Liver (tissue), 3 donors: ENCODE results near the gene RSPH6A.

ENCODE experiments used
- CTCF ChIP-seq: fragments of 150-350 bp; IDR thresholded peaks from 2 replicates; pipeline ENCODE4 v1.5.1; 2017; ENCODE audit warnings: improper control_type of control experiment, low read depth, low read length; ENCODE audit not compliant: missing input control
- GABPA ChIP-seq, 2 donors: IDR thresholded peaks in 1 of 2; conservative IDR thresholded peaks in 1 of 2; 2 replicates each; pipeline ENCODE4 v1.6.1; 2016; ENCODE audit warnings: antibody characterized with exemption in 2 of 2, mild to moderate bottlenecking in 1 of 2, moderate library complexity in 1 of 2
- REST ChIP-seq: IDR thresholded peaks from 2 replicates; pipeline ENCODE4 v1.6.1; 2016; ENCODE audit warnings: antibody characterized with exemption, mild to moderate bottlenecking
- RXRA ChIP-seq, 2 donors: IDR thresholded peaks; 2 replicates each; pipeline ENCODE4 v1.6.1; 2017 to 2018; ENCODE audit warnings: antibody characterized with exemption in 2 of 2, mild to moderate bottlenecking in 1 of 2
- SP1 ChIP-seq: IDR thresholded peaks from 2 replicates; pipeline ENCODE4 v1.6.1; 2018; ENCODE audit warnings: antibody characterized with exemption, mild to moderate bottlenecking
- TAF1 ChIP-seq: conservative IDR thresholded peaks from 2 replicates; pipeline ENCODE4 v1.6.1; 2016; ENCODE audit warnings: antibody characterized with exemption, mild to moderate bottlenecking
- TF ChIP-seq, protein P1 (sequence below): IDR thresholded peaks from 2 replicates; pipeline ENCODE4 v1.6.1; 2016; ENCODE audit warnings: antibody characterized with exemption
- TF ChIP-seq, protein P2 (sequence below): IDR thresholded peaks from 2 replicates; pipeline ENCODE4 v1.6.1; 2016; ENCODE audit warnings: antibody characterized with exemption
- donor health status: healthy.
- donor health status: healthy.

DNA sequence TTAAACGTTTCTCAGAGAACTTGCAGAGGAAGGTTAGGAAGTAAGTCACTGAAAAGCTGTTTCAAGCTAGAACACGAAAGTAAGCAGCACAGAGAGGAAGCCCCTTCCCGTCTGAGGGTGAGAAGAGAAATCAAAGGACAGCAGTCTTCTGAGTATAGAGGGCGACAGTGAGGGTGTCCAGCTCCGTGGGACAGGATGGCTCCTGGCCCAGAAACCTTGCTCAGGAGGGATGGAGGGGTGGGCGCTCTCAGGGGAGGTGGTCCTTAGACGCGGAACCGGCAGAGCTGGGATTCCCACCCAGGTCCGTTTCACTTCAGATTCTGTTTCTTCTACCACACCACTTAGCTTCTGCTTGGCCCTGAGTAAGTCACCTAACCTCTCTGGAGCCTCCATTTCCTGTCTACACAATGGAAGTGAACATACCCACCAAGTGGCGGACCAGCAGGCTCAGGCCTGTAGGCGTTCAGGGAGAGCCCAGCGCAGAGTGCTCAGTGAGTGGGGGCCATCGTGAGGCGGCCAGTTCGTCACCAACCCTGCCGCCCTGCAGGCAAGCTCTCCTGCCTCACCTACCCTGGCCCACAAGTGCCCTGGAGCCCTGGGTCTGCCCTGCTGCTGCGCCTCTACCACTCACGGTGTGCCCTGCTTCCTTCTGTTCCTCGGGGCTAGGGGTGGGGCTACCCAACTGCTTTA is 5.5 kb upstream of the RSPH6A start:
- TF ChIP-seq SP1 (no peak), RXRA (IDR thresholded peaks at IDR 0.05) (no peak), REST (no peak), TAF1 (no peak), CTCF (no peak), GABPA (IDR thresholded peaks at IDR 0.05 in 1 of 2, conservative IDR thresholded peaks at IDR 0.05 in 1 of 2) (no peak)
- TF ChIP-seq, protein P1, sequence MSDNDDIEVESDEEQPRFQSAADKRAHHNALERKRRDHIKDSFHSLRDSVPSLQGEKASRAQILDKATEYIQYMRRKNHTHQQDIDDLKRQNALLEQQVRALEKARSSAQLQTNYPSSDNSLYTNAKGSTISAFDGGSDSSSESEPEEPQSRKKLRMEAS = no peak
- TF ChIP-seq, protein P2, sequence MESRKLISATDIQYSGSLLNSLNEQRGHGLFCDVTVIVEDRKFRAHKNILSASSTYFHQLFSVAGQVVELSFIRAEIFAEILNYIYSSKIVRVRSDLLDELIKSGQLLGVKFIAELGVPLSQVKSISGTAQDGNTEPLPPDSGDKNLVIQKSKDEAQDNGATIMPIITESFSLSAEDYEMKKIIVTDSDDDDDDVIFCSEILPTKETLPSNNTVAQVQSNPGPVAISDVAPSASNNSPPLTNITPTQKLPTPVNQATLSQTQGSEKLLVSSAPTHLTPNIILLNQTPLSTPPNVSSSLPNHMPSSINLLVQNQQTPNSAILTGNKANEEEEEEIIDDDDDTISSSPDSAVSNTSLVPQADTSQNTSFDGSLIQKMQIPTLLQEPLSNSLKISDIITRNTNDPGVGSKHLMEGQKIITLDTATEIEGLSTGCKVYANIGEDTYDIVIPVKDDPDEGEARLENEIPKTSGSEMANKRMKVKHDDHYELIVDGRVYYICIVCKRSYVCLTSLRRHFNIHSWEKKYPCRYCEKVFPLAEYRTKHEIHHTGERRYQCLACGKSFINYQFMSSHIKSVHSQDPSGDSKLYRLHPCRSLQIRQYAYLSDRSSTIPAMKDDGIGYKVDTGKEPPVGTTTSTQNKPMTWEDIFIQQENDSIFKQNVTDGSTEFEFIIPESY = no peak
